Endothelial cell of umbilical vein (primary cell): ENCODE results near the gene POLE. TPM values are rescaled to one million over a fixed set of nuclear protein-coding genes. Genes with fewer than 3 reads are reported as not detected.

ENCODE experiments used
- BruUV-seq: library from RNA; stranded (reverse); fragments of 400-500 nt; replicated peaks from 2 replicates; lab custom pipeline; 2021; lab: Mats Ljungman, UMichigan
- CTCF ChIA-PET: fragments of 300-600, 350-600 bp; sonication (Branson Sonifier 250); formaldehyde crosslinking; loops from one replicate; lab custom pipeline; 2021; ENCODE audit warnings: antibody characterized with exemption, inconsistent platforms; lab: Charles Lee
- POLR2A ChIA-PET: fragments of 300-600, 350-600 bp; sonication (Branson Sonifier 250); formaldehyde crosslinking; loops from one replicate; lab custom pipeline; 2021; ENCODE audit warnings: antibody characterized with exemption, inconsistent platforms; lab: Charles Lee
- DNase-seq: peaks from one replicate; pipeline ENCODE4 v3.0.0-alpha.2; 2011; ENCODE audit warnings: low read depth, low spot score
- FAIRE-seq: peaks from 2 replicates; lab custom pipeline; 2011; peaks lifted over from hg19 to GRCh38; lab: Jason Lieb, UNC
- H2AFZ ChIP-seq: 2 replicates; pipeline ENCODE4 v1.6.0; 2012; ENCODE audit warnings: low read depth, low read length, control low read depth, inconsistent platforms
- H3K27ac ChIP-seq: 2 replicates; pipeline ENCODE4 v1.5.1; 2011; ENCODE audit warnings: low read depth, mild to moderate bottlenecking, control low read depth, low read length, moderate library complexity; ENCODE audit not compliant: insufficient read depth
- H3K27me3 ChIP-seq, 2 experiments: 2 replicates each; pipeline versions ENCODE4 v1.6.0 to v1.6.1; 2011; ENCODE audit warnings: low read length in 2 of 2, mixed read lengths in 1 of 2; ENCODE audit not compliant: control insufficient read depth in 2 of 2, insufficient read depth in 2 of 2
- H3K36me3 ChIP-seq, 2 experiments: 2 replicates in 1 of 2; 3 replicates in 1 of 2; pipeline ENCODE4 v1.5.1; 2011; ENCODE audit warnings: low read length in 2 of 2, mild to moderate bottlenecking in 1 of 2, moderate library complexity in 1 of 2; ENCODE audit not compliant: control insufficient read depth in 2 of 2, insufficient read depth in 2 of 2; ENCODE audit errors: extremely low read depth in 1 of 2
- H3K4me1 ChIP-seq: 3 replicates; pipeline ENCODE4 v1.5.1; 2011; ENCODE audit warnings: mild to moderate bottlenecking, low read length; ENCODE audit not compliant: control insufficient read depth, insufficient read depth; ENCODE audit errors: extremely low read depth
- H3K4me2 ChIP-seq: 2 replicates; pipeline ENCODE4 v1.6.1; 2011; ENCODE audit warnings: low read length, control low read depth, mixed read lengths; ENCODE audit not compliant: insufficient read depth
- H3K4me3 ChIP-seq, 3 experiments: fragments of 200-600 bp in 1 of 3; sonication (generic), shearing (Covaris generic) in 1 of 3; replicated peaks in 1 of 3; 2 replicates each; pipeline ENCODE4 v1.5.1; 2011 to 2016; ENCODE audit warnings: control low read depth in 3 of 3, low read length in 3 of 3, mild to moderate bottlenecking in 2 of 3, inconsistent platforms in 1 of 3, low read depth in 1 of 3, moderate library complexity in 1 of 3; ENCODE audit not compliant: insufficient read depth in 1 of 3
- H3K79me2 ChIP-seq: 2 replicates; pipeline ENCODE4 v1.6.0; 2012; ENCODE audit warnings: low read length, inconsistent platforms; ENCODE audit not compliant: control insufficient read depth, insufficient read depth
- H3K9ac ChIP-seq: replicated peaks from 2 replicates; pipeline ENCODE3; 2011; ENCODE audit warnings: low read length, control low read depth; ENCODE audit not compliant: insufficient read depth; ENCODE audit errors: extremely low read depth
- H3K9me1 ChIP-seq: replicated peaks from 3 replicates; pipeline ENCODE4 v1.6.0; 2011; ENCODE audit warnings: mild to moderate bottlenecking, low read length; ENCODE audit not compliant: control insufficient read depth, insufficient read depth; ENCODE audit errors: extremely low read depth
- H3K9me3 ChIP-seq: replicated peaks from 2 replicates; pipeline ENCODE4 v1.5.1; 2012; ENCODE audit warnings: low read length, inconsistent platforms; ENCODE audit not compliant: control insufficient read depth, insufficient read depth
- H4K20me1 ChIP-seq: replicated peaks from 2 replicates; pipeline ENCODE3; 2011; ENCODE audit warnings: mild to moderate bottlenecking, low read length; ENCODE audit not compliant: control insufficient read depth, insufficient read depth; ENCODE audit errors: extremely low read depth
- EZH2 ChIP-seq: IDR thresholded peaks from 2 replicates; pipeline ENCODE4 v1.6.1; 2012; ENCODE audit warnings: borderline replicate concordance, low read depth, mild to moderate bottlenecking, moderate library complexity, low read length, inconsistent platforms; ENCODE audit not compliant: severe bottlenecking
- FOS ChIP-seq: IDR thresholded peaks from 2 replicates; pipeline ENCODE4 v1.6.1; 2011; ENCODE audit warnings: mild to moderate bottlenecking, low read length, moderate library complexity, borderline replicate concordance; ENCODE audit not compliant: insufficient read depth
- JUN ChIP-seq: IDR thresholded peaks from 2 replicates; pipeline ENCODE4 v1.6.1; 2011; ENCODE audit warnings: borderline replicate concordance, low read depth; ENCODE audit not compliant: insufficient read length, insufficient read depth
- MAX ChIP-seq: IDR thresholded peaks from 2 replicates; pipeline ENCODE4 v1.6.1; 2011; ENCODE audit not compliant: insufficient read depth, insufficient read length
- MYC ChIP-seq: IDR thresholded peaks from one replicate; pipeline ENCODE4 v1.6.1; 2011; ENCODE audit warnings: mild to moderate bottlenecking, low read depth, low read length
- POLR2A ChIP-seq: IDR thresholded peaks from 2 replicates; pipeline ENCODE4 v1.6.1; 2012; ENCODE audit warnings: low read depth, mild to moderate bottlenecking, control low read depth, low read length
- POLR2AphosphoS5 ChIP-seq: IDR thresholded peaks from 2 replicates; pipeline ENCODE4 v1.6.1; 2012; ENCODE audit warnings: low read depth, mild to moderate bottlenecking, control low read depth, low read length, moderate library complexity; ENCODE audit not compliant: insufficient read depth
- dilution Hi-C: fragments of 300-500 bp; cut with MboI; formaldehyde crosslinking; loops from one replicate; pipeline ENCODE4 v1.15.0; 2019; ENCODE audit warnings: low sequenced_read_pairs; ENCODE audit not compliant: extremely low pct_ligation_motif_present
- intact Hi-C: fragments of 100-400 bp; cut with micrococcal nuclease; formaldehyde crosslinking; loops from one replicate; pipeline ENCODE4 v1.10.0; 2022
- polyA plus RNA-seq, 4 experiments: library from polyadenylated mRNA; depleted of rRNA in 3 of 4; stranded (reverse) in 3 of 4; unstranded in 1 of 4; fragments of >200 nt; gene quantifications; 2 replicates each; pipeline versions ENCODE4 v1.2.1 to v1.2.3, GENCODE V29; 2011 to 2012; ENCODE audit warnings: missing spikeins in 1 of 4
- total RNA-seq: library from RNA; stranded (reverse); gene quantifications from 2 replicates; pipeline ENCODE4 v1.2.3, GENCODE V29; 2021
- TF ChIP-seq, protein P1 (sequence below), 2 donors: IDR thresholded peaks; 1 replicate in 1 of 2; 2 replicates in 1 of 2; pipeline ENCODE4 v1.5.1; 2011; ENCODE audit warnings: low read length in 2 of 2, mild to moderate bottlenecking in 2 of 2, moderate library complexity in 2 of 2, control low read depth in 1 of 2, inconsistent platforms in 1 of 2, low read depth in 1 of 2; ENCODE audit not compliant: insufficient read depth in 1 of 2; ENCODE audit errors: extremely low read depth in 1 of 2

Gene POLE
- total and polyA plus RNA-seq, 2 donors (not counting 3 experiments of a cell fraction or from before 2014, with no cell fraction given), result 22.9 to 82.7 TPM

DNA sequence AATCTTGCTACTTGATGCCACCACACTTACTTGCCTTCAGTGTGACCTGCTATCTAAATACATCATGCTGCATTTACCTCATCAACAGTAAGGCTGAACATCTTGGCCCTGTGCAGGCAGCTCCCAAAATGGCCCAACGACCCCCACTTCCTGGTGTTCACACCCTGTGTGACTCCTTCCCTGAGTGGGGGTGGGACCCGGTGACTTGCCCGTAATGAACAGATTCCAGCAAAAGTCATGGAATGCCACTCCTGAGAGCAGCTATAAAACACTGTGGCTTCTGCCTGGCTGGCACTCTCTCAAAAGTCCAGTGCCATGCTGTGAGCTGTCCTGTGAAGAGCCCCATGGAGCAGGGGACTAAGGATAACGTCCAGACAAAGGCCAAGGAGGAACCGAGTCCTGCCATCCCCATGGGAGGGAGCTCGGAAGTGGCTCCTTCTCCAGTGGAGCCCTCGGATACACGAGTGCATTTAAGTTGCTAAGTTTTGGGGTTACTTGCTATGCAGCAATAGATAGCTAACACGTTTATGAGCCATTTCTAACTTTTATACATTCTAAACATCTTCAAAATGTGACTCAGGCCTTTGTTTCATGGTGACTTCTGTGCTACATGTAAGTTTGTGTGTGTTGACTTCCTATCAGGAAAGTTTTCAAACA, 35.6 kb downstream of the POLE start:
- no peak overlapping the region for H3K4me2 ChIP-seq
- no peak overlapping the region for H3K9ac ChIP-seq
- H3K36me3 ChIP-seq, result peaks cover 5 to 7% of the 10 kb centered on the region in 2 experiments
- no peak overlapping the region for H3K27ac ChIP-seq
- no peaks in the 10 kb centered on the region for H3K27me3 ChIP-seq
- BruUV-seq, result no TSS peak
- H3K4me3 ChIP-seq, result no peak overlapping the region
- dilution Hi-C loops, result no loop called here
- no peaks in the 10 kb centered on the region for H3K79me2 ChIP-seq
- intact Hi-C loops, result no loop called here
- H4K20me1 ChIP-seq, result no peaks in the 10 kb centered on the region
- no peak overlapping the region for H2AFZ ChIP-seq
- TF ChIP-seq POLR2AphosphoS5 (no peak), FOS (no peak), MAX (no peak), MYC (no peak), POLR2A (no peak), JUN (no peak), EZH2 (no peak)
- TF ChIP-seq, protein P1, sequence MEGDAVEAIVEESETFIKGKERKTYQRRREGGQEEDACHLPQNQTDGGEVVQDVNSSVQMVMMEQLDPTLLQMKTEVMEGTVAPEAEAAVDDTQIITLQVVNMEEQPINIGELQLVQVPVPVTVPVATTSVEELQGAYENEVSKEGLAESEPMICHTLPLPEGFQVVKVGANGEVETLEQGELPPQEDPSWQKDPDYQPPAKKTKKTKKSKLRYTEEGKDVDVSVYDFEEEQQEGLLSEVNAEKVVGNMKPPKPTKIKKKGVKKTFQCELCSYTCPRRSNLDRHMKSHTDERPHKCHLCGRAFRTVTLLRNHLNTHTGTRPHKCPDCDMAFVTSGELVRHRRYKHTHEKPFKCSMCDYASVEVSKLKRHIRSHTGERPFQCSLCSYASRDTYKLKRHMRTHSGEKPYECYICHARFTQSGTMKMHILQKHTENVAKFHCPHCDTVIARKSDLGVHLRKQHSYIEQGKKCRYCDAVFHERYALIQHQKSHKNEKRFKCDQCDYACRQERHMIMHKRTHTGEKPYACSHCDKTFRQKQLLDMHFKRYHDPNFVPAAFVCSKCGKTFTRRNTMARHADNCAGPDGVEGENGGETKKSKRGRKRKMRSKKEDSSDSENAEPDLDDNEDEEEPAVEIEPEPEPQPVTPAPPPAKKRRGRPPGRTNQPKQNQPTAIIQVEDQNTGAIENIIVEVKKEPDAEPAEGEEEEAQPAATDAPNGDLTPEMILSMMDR (IDR thresholded peaks at IDR 0.05; ENCODE audit: extremely low read depth in 1 of 2, insufficient read depth in 1 of 2, low read depth in 1 of 2, low read length in 2 of 2), result no peak
- H3K9me3 ChIP-seq, result no peaks in the 10 kb centered on the region
- H3K9me1 ChIP-seq, result no peaks in the 10 kb centered on the region
- CTCF ChIA-PET, result interaction anchor here (2.0 kb wide), 1 partner anchor 13 kb away, joined by 9 read pairs; no protein-coding TSS in a partner anchor
- DNase-seq, result no peak
- peaks cover 2% of the 10 kb centered on the region for H3K4me1 ChIP-seq
- POLR2A ChIA-PET, result interaction anchor here (0.7 kb wide), 1 partner anchor 56 kb away, joined by 8 read pairs; no protein-coding TSS in a partner anchor
- FAIRE-seq, result no peak
